Renal cortex interstitium (tissue), 11 donors: Measurements from ENCODE around the gene SPATA12. TPM values are rescaled to one million over a fixed set of nuclear protein-coding genes. Genes with fewer than 3 reads are reported as not detected.

ENCODE experiments used
- DNase-seq, 11 donors: peaks; one replicate each; pipeline ENCODE4 v3.0.0-alpha.2; 2013; ENCODE audit warnings: low read depth in 9 of 11, low spot score in 4 of 11; ENCODE audit errors: extremely low read depth in 1 of 11
- polyA plus RNA-seq, 3 donors: library from polyadenylated mRNA; unstranded; fragments of 120-200 nt; gene quantifications; one replicate each; pipeline ENCODE4 v1.2.1, GENCODE V29; 2013; ENCODE audit not compliant: insufficient read length in 3 of 3

Gene SPATA12
- polyA plus RNA-seq, 3 donors: 0.04 to 0.12 (median 0.12) TPM

- DNase-seq: no peak
Measured at GRCh38 chr3:57046101-57046765, 14.2 kb upstream of the SPATA12 start.

- peak in 3 of 11 donors; percentile 32 to 45 (median 39) for DNase-seq
Measured at GRCh38 chr3:57048052-57048671, 12.3 kb upstream of the SPATA12 start.

GRCh38 chr3:57048728-57049127 is 11.7 kb upstream of the SPATA12 start:
- DNase-seq: no peak

- no peak for DNase-seq
Measured at GRCh38 chr3:57052662-57053061, 7.8 kb upstream of the SPATA12 start.

- no peak for DNase-seq
Measured at GRCh38 chr3:57053122-57053521, 7.3 kb upstream of the SPATA12 start.

GRCh38 chr3:57057351-57057750 is 3.1 kb upstream of the SPATA12 start:
- no peak for DNase-seq

GRCh38 chr3:57059411-57059810 is 1.1 kb upstream of the SPATA12 start:
- DNase-seq: no peak

GRCh38 chr3:57061556-57061955 is 1.1 kb downstream of the SPATA12 start:
- no peak for DNase-seq

GRCh38 chr3:57062101-57062631 is 1.7 kb downstream of the SPATA12 start:
- no peak for DNase-seq

- no peak for DNase-seq
Measured at GRCh38 chr3:57063032-57063431, 2.6 kb downstream of the SPATA12 start.

- no peak for DNase-seq
Measured at GRCh38 chr3:57064001-57064400, 3.5 kb downstream of the SPATA12 start.

GRCh38 chr3:57064572-57064971 is 4.1 kb downstream of the SPATA12 start:
- no peak for DNase-seq

- no peak for DNase-seq
Measured at GRCh38 chr3:57065588-57065987, 5.1 kb downstream of the SPATA12 start.

- DNase-seq: no peak
Measured at GRCh38 chr3:57066471-57066870, 6.0 kb downstream of the SPATA12 start.

GRCh38 chr3:57068437-57069089 is 8.1 kb downstream of the SPATA12 start:
- no peak for DNase-seq

GRCh38 chr3:57069503-57069902 is 9.0 kb downstream of the SPATA12 start:
- peak in 3 of 11 donors; percentile 29 to 62 (median 59) for DNase-seq

- no peak for DNase-seq
Measured at GRCh38 chr3:57073628-57074027, 13.2 kb downstream of the SPATA12 start.

- no peak for DNase-seq
Measured at GRCh38 chr3:57074135-57074534, 13.7 kb downstream of the SPATA12 start.

GRCh38 chr3:57076422-57076951 is 16.0 kb downstream of the SPATA12 start:
- no peak for DNase-seq
